Endodermal cell (in vitro differentiated cells): Measurements from ENCODE around the gene NELFA. TPM values are rescaled to one million over a fixed set of nuclear protein-coding genes. Genes with fewer than 3 reads are reported as not detected.
"Not testable (repeated sequence)": the region's sequence is repeated elsewhere in the genome, so short reads cannot be mapped to it uniquely, and the experiment has no call there.

Source experiments
- DNase-seq: peaks from one replicate; pipeline ENCODE4 v3.0.0-alpha.2; 2017
- H3K27ac ChIP-seq: 2 replicates; pipeline ENCODE4 v1.5.1; 2013; ENCODE audit warnings: mild to moderate bottlenecking, low read depth, low read length, moderate library complexity
- H3K27me3 ChIP-seq: 2 replicates; pipeline ENCODE4 v1.6.1; 2013; ENCODE audit warnings: mild to moderate bottlenecking, low read length, moderate library complexity; ENCODE audit not compliant: insufficient read depth, control insufficient read depth, poor library complexity, severe bottlenecking
- H3K36me3 ChIP-seq: 2 replicates; pipeline ENCODE4 v1.7.0; 2013; ENCODE audit warnings: mild to moderate bottlenecking, low read length, moderate library complexity; ENCODE audit not compliant: control insufficient read depth, insufficient read depth
- H3K4me1 ChIP-seq: one replicate; pipeline ENCODE4 v1.7.0; 2013; ENCODE audit warnings: low read length; ENCODE audit not compliant: control insufficient read depth, insufficient read depth
- H3K4me3 ChIP-seq: 2 replicates; pipeline ENCODE4 v1.5.1; 2013; ENCODE audit warnings: mild to moderate bottlenecking, low read length, moderate library complexity
- H3K9ac ChIP-seq: 2 replicates; pipeline ENCODE4 v1.6.1; 2013; ENCODE audit warnings: mild to moderate bottlenecking, low read length, moderate library complexity; ENCODE audit not compliant: poor library complexity, severe bottlenecking; ENCODE audit errors: extremely low read depth
- H3K9me3 ChIP-seq: 2 replicates; pipeline ENCODE4 v1.6.1; 2013; ENCODE audit warnings: mild to moderate bottlenecking, low read length, moderate library complexity; ENCODE audit not compliant: control insufficient read depth
- H3K27ac Mint-ChIP-seq: 2 replicates; pipeline ENCODE4 v1.8.0; 2020; ENCODE audit warnings: mixed read lengths
- H3K27me3 Mint-ChIP-seq: 2 replicates; pipeline ENCODE4 v1.8.0; 2021; ENCODE audit warnings: mild to moderate bottlenecking, mixed read lengths; ENCODE audit not compliant: insufficient read depth
- H3K36me3 Mint-ChIP-seq: 2 replicates; pipeline ENCODE4 v1.8.0; 2020; ENCODE audit warnings: low read depth, mixed read lengths
- H3K4me1 Mint-ChIP-seq: 2 replicates; pipeline ENCODE4 v1.8.0; 2020; ENCODE audit warnings: mixed read lengths
- H3K4me3 Mint-ChIP-seq: 2 replicates; pipeline ENCODE4 v1.8.0; 2020; ENCODE audit warnings: mild to moderate bottlenecking, moderate library complexity, mixed read lengths
- H3K9me3 Mint-ChIP-seq: 2 replicates; pipeline ENCODE4 v1.8.0; 2020; ENCODE audit warnings: mild to moderate bottlenecking, mixed read lengths
- CTCF ChIP-seq: fragments of 200-600 bp; sonication (generic); conservative IDR thresholded peaks from 2 replicates; pipeline ENCODE4 v1.5.0; 2021; ENCODE audit warnings: antibody characterized with exemption, mild to moderate bottlenecking
- WGBS, 2 experiments: methylation state at CpG; one replicate each; pipeline versions ENCODE4 v1.1.5 to v1.1.7; 2013; ENCODE audit warnings: missing lambda C conversion rate in 2 of 2, mixed read lengths in 1 of 2; ENCODE audit not compliant: insufficient coverage in 1 of 2, insufficient read length in 1 of 2; 5-methylcytosine and 5-hydroxymethylcytosine counted together
- total RNA-seq, 2 donors: library from RNA; stranded (reverse); fragmentation: NEBNext Ultra II Directional in 1 of 2; extraction: Animal tissue kit (Norgen Biotek cat#: 25700) in 1 of 2; gene quantifications; 2 replicates in 1 of 2; 3 replicates in 1 of 2; pipeline ENCODE4 v1.2.1, GENCODE V29; 2021

Gene NELFA
- total RNA-seq, 2 donors from 2014 or later, result 54.8 to 60.1 TPM

GRCh38 chr4:2040391-2041238 lies 31.8 kb upstream of the NELFA start:
- H3K27ac ChIP-seq, result no peak overlapping the region
- H3K27me3 ChIP-seq, result peaks cover 59% of the 10 kb centered on the region
- Mint-ChIP-seq H3K27me3 (peaks cover 58% of the 10 kb centered on the region), H3K36me3 (peaks cover 4% of the 10 kb centered on the region), H3K9me3 (no peaks in the 10 kb centered on the region), H3K27ac (no peak overlapping the region), H3K4me1 (no peaks in the 10 kb centered on the region), H3K4me3 (peak overlapping the region; percentile 68)
- H3K36me3 ChIP-seq, result no peaks in the 10 kb centered on the region
- H3K9ac ChIP-seq, result no peak overlapping the region
- no peaks in the 10 kb centered on the region for H3K9me3 ChIP-seq
- DNase-seq, result peak; percentile 73
- TF ChIP-seq CTCF, result no peak
- WGBS, 2 experiments, result 15 to 27% methylated on average over 12 to 85 of the region's 91 CpGs
- no peaks in the 10 kb centered on the region for H3K4me1 ChIP-seq
- peak overlapping the region; percentile 82 for H3K4me3 ChIP-seq

GRCh38 chr4:2036866-2037265 lies 28.1 kb upstream of the NELFA start:
- Mint-ChIP-seq H3K27me3 (peaks cover 78% of the 10 kb centered on the region), H3K4me3 (no peak overlapping the region), H3K9me3 (peaks cover 3% of the 10 kb centered on the region), H3K36me3 (no peaks in the 10 kb centered on the region), H3K27ac (no peak overlapping the region), H3K4me1 (no peaks in the 10 kb centered on the region)
- Histone ChIP-seq H3K27ac (no peak overlapping the region), H3K4me1 (no peaks in the 10 kb centered on the region), H3K27me3 (peaks cover 61% of the 10 kb centered on the region), H3K36me3 (no peaks in the 10 kb centered on the region), H3K9me3 (no peaks in the 10 kb centered on the region), H3K9ac (no peak overlapping the region), H3K4me3 (no peak overlapping the region)
- no peak for TF ChIP-seq CTCF
- WGBS, 2 experiments, result 83 to 91% methylated on average over 2 to 7 of the region's 7 CpGs
- DNase-seq, result no peak

- Histone ChIP-seq H3K36me3 (no peaks in the 10 kb centered on the region), H3K4me3 (no peak overlapping the region), H3K4me1 (no peaks in the 10 kb centered on the region), H3K27me3 (peaks cover 57% of the 10 kb centered on the region), H3K9ac (no peak overlapping the region), H3K27ac (no peak overlapping the region), H3K9me3 (no peaks in the 10 kb centered on the region)
- Mint-ChIP-seq H3K4me3 (no peak overlapping the region), H3K9me3 (peaks cover 3% of the 10 kb centered on the region), H3K27me3 (peaks cover 75% of the 10 kb centered on the region), H3K36me3 (no peaks in the 10 kb centered on the region), H3K4me1 (no peaks in the 10 kb centered on the region), H3K27ac (no peak overlapping the region)
- WGBS, 2 experiments, result 93 to 95% methylated on average over 9 to 10 of the region's 10 CpGs
- no peak for TF ChIP-seq CTCF
- DNase-seq, result no peak
Observed at GRCh38 chr4:2036327-2036726, 27.6 kb upstream of the NELFA start.

GRCh38 chr4:2031161-2031560 lies 22.4 kb upstream of the NELFA start:
- not testable (repeated sequence) for H3K4me3 Mint-ChIP-seq, H3K36me3 ChIP-seq, H3K4me1 Mint-ChIP-seq, H3K9me3 ChIP-seq, H3K27ac Mint-ChIP-seq, H3K4me1 ChIP-seq, H3K4me3 ChIP-seq, DNase-seq, H3K36me3 Mint-ChIP-seq, H3K27ac ChIP-seq, H3K9ac ChIP-seq
- H3K27me3 ChIP-seq, result peaks cover 48% of the 10 kb centered on the region
- Mint-ChIP-seq H3K27me3 (peaks cover 86% of the 10 kb centered on the region), H3K9me3 (peaks cover 20% of the 10 kb centered on the region)

GRCh38 chr4:2027120-2027519 lies 18.3 kb upstream of the NELFA start:
- DNase-seq, H3K4me1 ChIP-seq, H3K27ac ChIP-seq, H3K27ac Mint-ChIP-seq, H3K36me3 Mint-ChIP-seq, H3K4me3 ChIP-seq, H3K4me3 Mint-ChIP-seq, H3K4me1 Mint-ChIP-seq, H3K36me3 ChIP-seq, H3K9ac ChIP-seq: not testable (repeated sequence)
- peaks cover 30% of the 10 kb centered on the region for H3K9me3 Mint-ChIP-seq
- H3K27me3 ChIP-seq, result peaks cover 35% of the 10 kb centered on the region
- 85 to 87% methylated on average over 3 to 4 of the region's 4 CpGs for WGBS, 2 experiments
- H3K9me3 ChIP-seq, result peaks cover 12% of the 10 kb centered on the region
- H3K27me3 Mint-ChIP-seq, result peaks cover 55% of the 10 kb centered on the region
